NCI-H146 (cell line): Measurements from ENCODE around the gene ZNF398.

Experiments used
- DNase-seq: peaks from one replicate; lab custom pipeline; 2025; lab: John Stamatoyannopoulos, UW

The ZNF398 gene

GRCh38 chr7:149196151-149196704 is 49.0 kb downstream of the ZNF398 start:
- DNase-seq, result no peak

- DNase-seq, result peak; percentile 3
Observed at GRCh38 chr7:149196705-149197171, 49.5 kb downstream of the ZNF398 start.

DNA sequence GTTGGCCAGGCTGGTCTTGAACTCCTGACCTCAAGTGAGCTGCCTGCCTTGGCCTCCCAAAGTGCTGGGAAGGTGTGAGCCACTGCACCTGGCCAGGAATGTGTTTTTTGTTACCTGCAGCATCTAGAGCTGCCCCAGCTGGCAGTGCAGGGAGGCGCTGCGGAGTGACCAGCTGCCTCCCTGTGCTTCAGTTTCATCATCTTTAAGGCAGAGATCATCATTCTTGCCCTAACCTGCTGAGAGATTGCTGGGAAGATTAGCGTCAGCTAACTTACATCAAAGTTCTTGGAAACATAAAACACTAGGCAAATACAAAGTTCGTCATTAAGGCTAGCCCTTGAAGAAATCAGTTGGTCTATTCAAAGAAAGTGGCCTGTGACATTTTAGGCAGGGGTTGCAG is 50.4 kb downstream of the ZNF398 start:
- DNase-seq, result no peak

GRCh38 chr7:149198161-149198816 is 51.0 kb downstream of the ZNF398 start:
- no peak for DNase-seq

GRCh38 chr7:149199234-149199995 is 52.2 kb downstream of the ZNF398 start:
- DNase-seq, result no peak

GRCh38 chr7:149202831-149203231 is 55.6 kb downstream of the ZNF398 start:
- no peak for DNase-seq

DNA sequence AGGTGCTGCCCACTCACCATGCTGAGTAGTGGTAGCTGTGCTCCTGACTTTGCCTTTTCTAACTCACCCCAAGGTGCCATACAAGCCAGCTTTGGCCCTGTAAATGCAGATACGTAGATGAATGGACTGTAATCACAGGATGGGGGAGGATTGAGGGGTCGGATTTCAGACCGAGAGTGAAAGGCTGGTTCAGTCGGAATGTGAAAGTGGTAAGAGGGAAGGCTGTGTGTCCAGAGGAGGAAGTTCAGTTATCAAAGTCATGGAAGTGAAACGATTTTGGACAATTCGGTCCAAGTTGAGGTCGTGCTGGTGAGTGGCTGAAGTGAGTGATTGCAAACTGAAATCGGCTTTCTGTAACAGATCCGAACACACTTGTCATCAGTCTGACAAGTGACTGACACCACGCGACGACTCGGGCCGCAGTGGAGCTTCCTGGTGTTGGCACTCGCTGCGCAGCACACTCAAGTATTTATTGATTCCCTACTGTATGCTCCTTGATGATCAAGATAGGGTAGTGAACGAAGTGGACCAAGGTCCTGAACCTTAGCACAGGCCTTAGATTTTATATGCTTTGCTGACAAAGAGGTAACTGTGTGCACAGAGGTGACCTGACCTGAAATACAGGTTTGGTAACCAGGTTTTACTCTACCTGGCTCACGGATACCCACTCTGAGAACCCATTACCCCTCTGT is 58.6 kb downstream of the ZNF398 start:
- no peak for DNase-seq

GRCh38 chr7:149207324-149208035 is 60.2 kb downstream of the ZNF398 start:
- DNase-seq, result no peak

DNA sequence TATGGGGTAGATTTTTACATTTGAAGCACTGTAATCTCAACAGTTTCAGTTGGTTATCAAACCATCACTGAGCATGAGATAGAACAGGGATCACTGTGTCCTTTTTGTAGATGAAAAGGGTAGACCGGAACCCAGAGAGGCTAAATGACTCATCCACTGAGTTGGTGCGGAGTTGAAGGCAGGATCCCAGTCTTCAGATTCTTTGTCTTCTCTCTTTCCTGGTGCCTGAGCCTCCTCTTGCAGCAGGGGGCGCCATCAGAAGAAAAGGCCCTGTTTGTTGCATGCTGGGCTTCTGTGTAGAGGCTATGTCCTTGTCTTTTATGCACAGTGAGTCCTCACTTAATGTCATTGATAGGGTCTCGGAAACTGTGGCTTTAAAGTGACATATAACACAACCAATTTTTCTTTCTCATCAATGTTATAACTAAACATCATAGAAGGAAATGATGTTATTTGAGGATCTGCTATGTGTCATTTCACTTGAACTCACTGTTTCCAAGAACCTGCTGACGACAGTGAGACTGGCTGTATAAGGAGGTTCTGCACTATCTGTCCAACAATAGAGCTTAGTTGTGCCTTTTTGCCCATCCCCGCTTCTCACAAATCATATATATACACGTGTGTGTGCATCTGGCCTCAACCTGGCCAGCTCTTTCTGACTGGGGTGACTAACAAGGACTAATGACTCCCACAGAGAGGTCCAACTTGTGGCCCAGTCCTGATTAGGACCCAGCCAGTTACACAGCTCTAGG is 62.4 kb downstream of the ZNF398 start:
- DNase-seq, result no peak

GRCh38 chr7:149210551-149210950 is 63.3 kb downstream of the ZNF398 start:
- no peak for DNase-seq

DNA sequence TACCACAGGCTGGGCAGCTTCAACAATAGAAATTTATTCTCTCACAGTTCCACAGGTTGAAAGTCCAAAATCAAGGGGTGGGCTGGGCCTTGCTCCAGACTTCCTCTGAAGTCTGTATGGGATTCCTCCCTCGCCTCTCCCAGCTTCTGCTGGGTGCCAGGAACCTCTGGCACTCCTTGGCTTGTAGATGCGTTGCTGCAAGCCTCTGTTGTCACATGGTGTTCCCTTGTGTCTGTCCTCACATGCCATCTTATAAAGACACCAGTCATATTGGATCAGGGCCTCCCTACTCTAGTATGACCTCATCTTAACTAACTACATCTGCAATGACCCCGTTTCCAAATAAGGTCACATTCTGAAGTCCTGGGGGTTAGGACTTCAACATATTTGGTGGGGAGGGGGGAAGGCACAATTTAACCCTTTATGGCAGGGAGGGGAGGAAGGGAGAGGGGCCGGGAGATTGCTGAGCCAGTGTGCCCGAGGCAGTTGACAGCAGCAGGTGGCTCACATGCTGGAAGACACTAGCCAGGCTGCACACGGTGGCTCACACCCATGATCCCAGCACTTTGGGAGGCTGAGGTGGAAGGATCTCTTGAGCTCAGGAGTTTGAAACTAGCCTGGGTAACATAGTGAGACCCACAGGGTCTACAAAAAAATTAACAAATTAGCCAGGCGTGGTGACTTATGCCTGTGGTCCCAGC is 66.9 kb downstream of the ZNF398 start:
- DNase-seq, result no peak

DNA sequence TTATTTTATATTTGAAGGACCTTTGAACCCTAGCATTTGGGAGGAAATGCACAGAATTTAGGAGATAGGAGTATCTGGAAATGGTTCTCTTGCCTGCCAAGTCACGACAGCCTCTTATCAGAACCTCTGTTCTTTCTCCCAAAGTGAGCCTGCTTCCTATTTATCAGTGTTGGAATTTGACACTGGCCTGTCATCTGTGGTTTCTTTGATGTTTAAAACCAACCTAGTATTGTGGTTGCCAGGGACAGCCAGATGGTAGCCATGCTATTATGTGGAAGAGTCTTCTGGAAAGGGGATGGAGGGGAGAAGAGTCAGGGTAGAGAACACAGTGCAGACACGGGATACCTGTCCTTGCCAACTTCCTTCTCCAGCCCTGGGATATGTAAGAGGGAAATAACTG is 69.1 kb downstream of the ZNF398 start:
- DNase-seq, result no peak

DNA sequence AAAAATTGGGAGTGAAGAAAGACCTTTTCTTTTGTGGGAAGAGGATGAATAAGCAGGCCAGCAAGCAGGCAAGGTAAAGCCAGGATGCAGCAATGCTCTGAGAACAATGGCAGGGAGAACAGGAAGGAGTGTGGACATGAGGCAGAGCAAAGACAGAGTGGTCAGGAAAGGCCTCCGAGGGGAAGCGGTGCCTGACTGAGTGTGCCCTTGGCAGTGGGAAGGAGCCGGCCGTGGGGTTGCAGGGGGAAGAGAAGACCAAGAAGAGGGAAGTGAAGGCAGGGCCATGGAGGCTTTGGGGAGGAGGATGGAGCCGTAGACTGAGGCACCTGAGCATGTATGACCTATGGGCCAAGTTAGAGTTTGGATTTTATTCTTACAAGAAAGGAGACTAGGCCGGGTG is 70.3 kb downstream of the ZNF398 start:
- no peak for DNase-seq

- DNase-seq, result no peak
Observed at GRCh38 chr7:149218469-149219420, 71.5 kb downstream of the ZNF398 start.

GRCh38 chr7:149220534-149220933 is 73.3 kb downstream of the ZNF398 start:
- no peak for DNase-seq

DNA sequence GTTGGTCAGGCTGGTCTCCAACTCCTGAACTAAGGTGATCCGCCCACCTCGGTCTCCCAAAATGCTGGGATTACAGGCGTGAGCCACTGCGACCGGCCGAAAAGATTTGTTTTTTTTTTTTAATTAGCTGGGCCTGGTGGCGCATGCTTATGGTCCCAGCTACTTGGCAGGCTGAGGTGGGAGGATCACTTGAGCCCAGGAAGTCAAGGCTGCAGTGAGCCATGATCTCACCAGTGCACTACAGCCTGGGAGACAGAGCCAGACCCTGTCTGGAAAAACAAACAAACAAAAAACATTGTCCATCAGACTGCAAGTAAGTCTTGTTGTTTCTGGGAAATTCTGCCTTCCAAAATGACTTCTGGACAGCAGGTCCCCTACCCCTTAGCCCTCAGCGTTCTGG is 75.9 kb downstream of the ZNF398 start:
- no peak for DNase-seq

- no peak for DNase-seq
Observed at GRCh38 chr7:149223761-149224160, 76.5 kb downstream of the ZNF398 start.

DNA sequence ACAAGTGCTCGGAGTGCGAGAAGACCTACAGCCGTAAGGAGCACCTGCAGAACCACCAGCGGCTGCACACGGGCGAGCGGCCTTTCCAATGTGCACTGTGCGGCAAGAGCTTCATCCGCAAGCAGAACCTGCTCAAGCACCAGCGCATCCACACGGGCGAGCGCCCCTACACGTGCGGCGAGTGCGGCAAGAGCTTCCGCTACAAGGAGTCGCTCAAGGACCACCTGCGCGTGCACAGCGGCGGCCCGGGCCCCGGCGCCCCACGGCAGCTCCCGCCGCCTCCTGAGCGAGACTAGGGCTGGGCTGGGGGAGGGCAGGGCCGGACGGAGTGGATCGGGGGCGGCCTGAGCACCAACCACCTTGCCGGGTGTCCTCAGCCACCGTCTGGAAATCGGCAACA is 77.1 kb downstream of the ZNF398 start:
- DNase-seq, result no peak

- no peak for DNase-seq
Observed at GRCh38 chr7:149225106-149225505, 77.9 kb downstream of the ZNF398 start.

DNA sequence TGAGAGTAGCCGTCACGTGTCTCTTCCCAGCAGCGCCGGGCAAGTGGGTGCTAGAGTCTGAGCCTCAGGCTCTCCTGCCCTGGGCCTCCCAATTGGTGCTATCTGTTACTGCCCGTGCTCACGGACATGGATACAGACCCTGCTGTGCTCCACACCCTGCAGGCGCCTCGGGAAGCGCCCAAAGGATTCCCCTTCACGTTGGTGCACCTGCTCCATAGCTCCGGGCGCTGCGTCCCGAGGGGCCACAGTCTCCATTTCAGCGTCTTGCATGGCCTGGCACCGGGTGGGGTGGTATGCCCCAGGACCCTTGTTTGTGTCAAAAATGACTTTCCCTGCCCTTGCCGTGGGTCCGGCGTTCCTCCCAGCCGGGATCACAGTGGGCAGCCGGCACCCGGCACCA is 78.4 kb downstream of the ZNF398 start:
- no peak for DNase-seq
